NOMO-1 (cell line): Measurements from ENCODE around the gene SIL1.
A peak's percentile ranks its signal among the peaks of the same experiment; 100 is the strongest.

Experiments used
- DNase-seq, 2 experiments: peaks; one replicate each; lab custom pipeline; 2025; ENCODE audit not compliant: unreplicated experiment in 2 of 2; lab: John Stamatoyannopoulos, UW

Gene SIL1

GRCh38 chr5:139147483-139148087, 50.6 kb downstream of the SIL1 start:
- no peak for DNase-seq

DNA sequence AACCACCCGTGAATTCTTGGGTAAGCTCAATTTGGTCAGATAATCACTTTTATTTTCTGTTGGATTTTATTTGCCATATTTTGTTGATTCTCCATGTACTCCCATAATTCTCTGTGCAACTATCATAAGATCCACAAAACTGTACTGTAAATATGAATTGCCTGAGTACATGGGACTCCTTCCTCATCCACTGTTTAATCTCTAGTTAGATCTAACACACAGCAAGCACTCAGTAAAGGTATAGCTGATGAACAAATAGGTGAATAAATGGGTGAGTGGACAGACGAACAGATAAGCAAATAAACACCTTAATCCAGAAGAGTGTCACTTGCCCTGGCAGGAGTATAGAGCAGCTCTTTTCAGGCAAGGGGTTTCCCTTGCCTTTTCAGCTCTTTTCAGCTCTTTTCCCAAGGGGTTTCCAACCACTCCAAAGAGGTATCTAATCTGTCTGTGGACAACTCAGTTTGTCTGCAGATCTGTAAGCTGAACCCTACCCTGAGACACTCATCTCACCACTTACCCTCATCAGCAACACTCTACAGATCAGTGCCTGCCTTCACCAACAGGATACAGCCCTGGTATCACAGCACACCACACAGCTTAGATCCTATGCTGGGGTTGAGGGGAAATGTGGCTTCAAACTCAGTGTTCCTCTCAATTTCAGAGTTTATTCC, 51.2 kb downstream of the SIL1 start:
- DNase-seq = no peak

GRCh38 chr5:139141446-139142204, 56.5 kb downstream of the SIL1 start:
- DNase-seq = peak; percentile 25 to 50

DNA sequence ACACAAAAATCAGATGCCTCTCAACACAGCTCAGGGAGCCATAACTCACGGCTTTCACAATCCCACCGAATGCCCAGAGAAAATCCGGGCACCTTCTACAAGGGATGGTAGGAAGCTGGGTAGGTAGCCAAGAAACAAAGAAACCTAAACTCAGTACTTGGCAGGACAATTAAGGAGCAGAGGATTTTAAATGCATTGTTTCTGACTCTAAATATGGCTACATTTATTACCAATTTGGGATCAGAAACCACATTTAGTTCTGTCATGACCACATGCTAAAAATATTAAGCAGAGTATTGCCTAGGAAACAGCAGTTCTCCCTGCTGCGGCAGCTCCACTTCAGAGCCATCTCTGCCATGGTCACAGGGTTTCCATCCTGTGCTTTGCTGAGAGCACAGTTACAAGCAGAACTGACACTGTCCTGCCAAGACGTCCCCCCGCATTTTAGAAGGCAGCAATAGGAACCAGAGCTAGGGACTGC, 57.5 kb downstream of the SIL1 start:
- peak in 1 of 2 experiments; percentile 71 for DNase-seq

DNA sequence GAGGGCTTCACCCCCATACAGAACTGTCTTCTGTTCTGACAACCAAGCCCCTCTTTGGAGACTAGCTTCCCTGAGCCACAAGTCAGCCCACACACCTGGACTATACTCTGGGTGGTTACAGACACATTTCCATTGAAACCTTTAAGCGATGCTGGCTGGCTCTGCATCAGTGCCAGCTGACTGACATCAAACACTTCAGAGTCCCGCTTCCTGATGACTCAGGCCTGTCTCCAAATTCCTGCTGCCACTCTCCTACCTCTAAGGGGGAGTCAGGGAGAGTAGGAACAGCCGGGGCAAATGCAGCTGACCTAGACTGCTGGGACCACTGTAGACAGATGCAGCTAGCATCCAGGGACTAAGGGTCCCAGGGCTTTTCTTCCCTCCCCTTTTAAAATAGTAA, 59.4 kb downstream of the SIL1 start:
- no peak for DNase-seq

- no peak for DNase-seq
Observed at GRCh38 chr5:139138109-139138508, 60.1 kb downstream of the SIL1 start.

DNA sequence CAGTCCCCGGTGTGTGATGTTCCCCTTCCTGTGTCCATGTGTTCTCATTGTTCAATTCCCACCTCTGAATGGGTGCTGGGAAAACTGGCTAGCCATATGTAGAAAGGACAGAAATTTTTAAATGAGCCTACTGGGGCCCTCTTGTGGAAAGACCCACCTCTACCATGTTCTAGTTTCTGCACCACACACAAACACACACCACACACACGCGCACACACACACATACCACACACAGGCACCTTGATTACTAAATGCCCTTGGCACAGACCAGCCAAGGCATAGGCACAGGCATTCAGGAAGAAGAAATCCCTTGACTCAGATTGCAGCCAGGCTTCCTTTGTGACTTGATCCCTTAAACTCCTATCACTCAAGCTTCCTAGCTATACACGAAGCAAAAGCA, 60.5 kb downstream of the SIL1 start:
- DNase-seq = no peak

GRCh38 chr5:139134906-139135305, 63.3 kb downstream of the SIL1 start:
- no peak for DNase-seq

DNA sequence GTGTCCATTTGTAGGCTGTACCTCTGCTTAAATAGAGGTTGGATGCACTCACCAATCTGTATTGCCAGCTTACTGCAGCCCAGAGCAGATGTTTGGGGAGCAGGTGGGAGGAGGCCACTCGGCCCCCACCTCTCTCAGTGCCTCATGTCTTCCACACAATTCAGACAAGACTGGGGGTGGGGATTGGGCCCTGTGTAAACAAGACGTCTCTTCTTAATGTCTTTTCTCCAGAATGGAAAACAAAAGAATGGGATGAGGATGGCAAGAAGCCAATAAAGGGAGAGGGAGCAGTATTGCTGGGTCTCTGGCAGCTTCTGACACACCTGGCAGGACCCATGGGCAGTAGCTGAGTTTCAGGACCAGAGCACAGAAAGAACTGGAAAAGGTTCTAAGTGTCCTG, 64.9 kb downstream of the SIL1 start:
- DNase-seq = no peak

DNA sequence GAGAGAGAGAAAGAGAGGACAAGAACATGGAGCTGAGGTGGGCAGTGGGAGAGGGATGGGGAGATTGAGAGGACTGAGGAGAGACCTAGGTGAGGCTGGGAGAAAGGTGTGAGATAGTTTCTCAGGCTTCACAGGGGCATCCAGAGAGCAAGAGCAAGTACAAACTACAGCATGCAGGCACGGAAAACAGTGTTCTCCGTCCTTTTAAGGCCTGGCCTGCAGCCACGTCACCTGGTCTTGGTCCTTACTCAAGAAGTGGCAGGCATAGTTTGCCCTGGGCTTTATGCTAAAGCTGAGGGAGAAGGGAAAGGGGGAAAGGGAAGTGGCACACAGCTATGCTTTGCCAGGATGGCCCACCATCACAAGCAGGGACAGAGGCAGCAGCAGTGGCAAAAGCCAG, 65.7 kb downstream of the SIL1 start:
- DNase-seq = no peak

DNA sequence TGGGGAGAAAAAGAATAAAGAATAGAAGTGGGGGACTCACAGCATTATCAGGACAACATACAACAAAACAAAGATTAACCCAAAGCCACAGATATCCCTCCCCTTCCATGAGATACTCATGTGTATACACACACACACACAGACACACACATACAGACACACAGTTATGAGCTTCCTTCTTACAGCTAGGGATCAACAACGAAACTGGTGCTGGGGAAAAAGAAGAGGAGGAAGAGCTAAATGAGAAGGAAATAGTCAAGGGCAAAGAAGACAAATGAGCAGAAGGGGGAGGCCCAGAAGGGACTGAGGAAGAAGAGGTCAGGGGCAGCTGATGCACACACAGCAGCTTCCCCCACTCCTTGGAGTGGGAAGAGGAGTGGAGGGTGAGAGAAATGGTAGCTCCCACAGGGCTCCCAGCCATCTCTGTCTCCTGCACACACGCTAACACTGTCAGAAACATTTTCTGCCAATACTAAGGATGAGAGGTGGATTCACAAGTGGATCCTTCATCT, 66.2 kb downstream of the SIL1 start:
- DNase-seq = peak in 1 of 2 experiments; percentile 18

DNA sequence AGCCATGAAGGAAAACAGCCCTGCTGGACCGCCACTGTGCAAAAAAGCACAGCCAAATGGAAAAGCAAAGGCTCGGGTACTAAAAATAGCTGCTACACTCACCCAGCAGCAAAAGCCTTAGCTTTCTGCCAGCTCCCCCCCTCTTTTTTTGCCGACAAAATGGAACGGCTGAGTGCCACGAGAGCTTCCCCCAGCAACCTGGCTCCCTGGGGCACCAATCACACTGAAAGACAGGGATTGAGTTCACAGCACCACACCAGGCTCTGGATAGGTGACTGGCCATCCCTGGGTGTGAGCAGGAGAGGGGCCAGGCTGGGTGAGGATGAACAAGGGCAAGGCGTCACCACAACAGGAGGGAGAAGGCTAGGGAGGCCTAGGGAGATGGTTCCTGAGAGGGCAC, 66.7 kb downstream of the SIL1 start:
- no peak for DNase-seq

- no peak for DNase-seq
Observed at GRCh38 chr5:139131062-139131461, 67.1 kb downstream of the SIL1 start.

- no peak for DNase-seq
Observed at GRCh38 chr5:139130214-139130613, 68.0 kb downstream of the SIL1 start.

DNA sequence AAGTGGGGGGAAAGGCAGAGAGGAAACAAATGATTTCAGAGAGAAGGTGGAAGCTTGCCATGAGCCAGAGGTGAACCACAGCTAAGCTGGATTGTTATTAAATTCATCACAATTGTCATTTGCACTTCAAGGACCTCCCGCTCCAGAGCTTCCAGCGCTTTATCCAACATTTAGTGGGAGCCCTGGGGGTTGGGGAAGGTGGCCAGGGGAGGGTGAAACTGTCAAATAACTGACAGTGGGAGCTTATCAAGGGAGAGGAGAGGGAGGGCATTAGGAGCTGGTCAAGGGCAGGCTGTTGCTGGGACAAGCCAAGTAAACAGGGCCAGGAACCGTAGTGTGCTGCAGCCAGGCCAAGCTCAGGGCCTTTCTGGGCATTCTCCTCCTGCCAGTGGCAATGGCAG, 71.5 kb downstream of the SIL1 start:
- no peak for DNase-seq

GRCh38 chr5:139125991-139126390, 72.2 kb downstream of the SIL1 start:
- DNase-seq = no peak

DNA sequence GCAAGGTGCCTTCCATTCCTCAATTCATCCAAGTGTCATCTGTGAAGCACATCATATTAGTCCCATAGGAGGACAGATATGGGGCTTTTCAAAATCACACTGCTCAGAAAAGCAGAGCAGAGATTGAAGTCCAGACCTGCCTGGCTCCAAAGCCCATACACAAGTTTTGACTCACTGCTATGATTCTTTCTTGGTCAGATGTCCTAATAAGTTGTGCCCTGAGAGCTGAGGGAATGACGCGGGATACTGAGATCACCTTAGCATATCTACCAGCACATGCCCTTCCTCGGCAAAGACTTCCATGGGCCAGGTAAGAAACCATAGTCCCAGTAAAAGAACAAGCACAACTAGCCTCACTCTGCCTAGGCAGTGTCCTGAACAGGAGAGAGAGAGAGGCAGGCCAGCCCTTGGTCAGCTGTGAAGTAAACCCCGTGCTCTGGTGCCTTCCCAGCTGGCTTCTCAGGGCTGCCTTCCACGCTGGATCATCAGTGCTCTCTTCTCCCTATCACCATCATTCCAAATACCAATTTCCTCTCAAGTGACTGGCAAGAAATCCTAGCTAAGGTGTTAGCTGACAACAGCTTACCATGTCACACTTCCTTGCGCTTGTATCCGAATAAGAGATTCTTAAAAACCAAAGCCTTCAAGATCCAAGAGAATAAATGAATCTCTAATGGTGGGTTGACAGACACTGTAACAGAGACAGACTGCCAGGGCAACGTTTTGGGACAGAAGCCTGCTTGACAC, 73.2 kb downstream of the SIL1 start:
- DNase-seq = no peak

- no peak for DNase-seq
Observed at GRCh38 chr5:139121120-139121519, 77.0 kb downstream of the SIL1 start.

DNA sequence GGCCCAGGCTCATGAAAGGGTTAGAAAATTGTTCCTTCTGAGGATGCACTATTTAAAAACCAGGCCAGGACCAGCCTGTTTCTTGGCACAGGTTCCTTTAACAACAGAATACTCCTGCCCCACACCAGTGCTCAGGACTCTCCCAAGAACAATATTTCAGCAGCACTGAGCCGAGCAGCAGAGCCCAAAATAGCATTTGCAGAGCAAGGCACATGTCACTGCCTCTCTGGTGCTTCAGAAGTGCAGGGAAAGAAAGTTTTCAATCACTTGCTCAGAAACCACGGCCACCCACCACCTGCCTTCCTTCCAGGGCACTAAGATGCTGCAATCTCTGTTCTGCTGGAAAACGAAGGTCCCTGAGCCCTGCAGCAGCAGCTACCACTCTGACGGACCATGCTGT, 77.6 kb downstream of the SIL1 start:
- no peak for DNase-seq

DNA sequence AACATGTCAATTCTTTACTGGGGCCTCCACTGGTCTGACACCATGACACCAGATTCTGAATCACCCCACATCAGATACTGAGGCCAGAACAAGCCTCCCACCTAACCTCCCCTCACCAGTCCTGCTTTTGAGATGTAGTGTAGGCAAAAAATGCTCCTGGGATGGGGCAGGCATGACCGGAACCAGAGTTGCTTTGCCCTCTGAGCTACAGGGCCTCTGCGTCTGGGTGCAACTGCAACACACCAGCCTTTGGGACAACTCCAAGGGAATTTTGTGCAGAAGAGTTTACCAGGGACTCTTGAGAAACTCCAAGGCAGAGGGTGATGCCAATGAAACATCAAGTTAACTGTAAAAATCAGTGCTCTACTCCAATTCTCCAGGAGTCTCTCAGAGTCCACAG, 79.4 kb downstream of the SIL1 start:
- no peak for DNase-seq

GRCh38 chr5:139117342-139117884, 80.8 kb downstream of the SIL1 start:
- no peak for DNase-seq
